Keratinocyte (primary cell): Measurements from ENCODE around the gene SLC6A1. TPM values are rescaled to one million over a fixed set of nuclear protein-coding genes. Genes with fewer than 3 reads are reported as not detected.

ENCODE experiments used
- DNase-seq: peaks from one replicate; pipeline ENCODE4 v3.0.0-alpha.2; 2011; ENCODE audit warnings: low read depth, missing footprints, low spot score
- FAIRE-seq: peaks from 2 replicates; lab custom pipeline; 2011; peaks lifted over from hg19 to GRCh38; lab: Jason Lieb, UNC
- H2AFZ ChIP-seq: 2 replicates; pipeline ENCODE4 v1.6.0; 2012; ENCODE audit warnings: low read length, control low read depth, inconsistent platforms; ENCODE audit not compliant: control insufficient read depth
- H3K27ac ChIP-seq: 2 replicates; pipeline ENCODE4 v1.5.1; 2011; ENCODE audit warnings: low read length; ENCODE audit not compliant: control insufficient read depth, insufficient read depth
- H3K27me3 ChIP-seq: 3 replicates; pipeline ENCODE4 v1.6.0; 2011; ENCODE audit warnings: low read length; ENCODE audit not compliant: control insufficient read depth, insufficient read depth; ENCODE audit errors: extremely low read depth
- H3K36me3 ChIP-seq, 2 experiments: 2 replicates in 1 of 2; 3 replicates in 1 of 2; pipeline ENCODE4 v1.5.1; 2011; ENCODE audit warnings: low read length in 2 of 2, mild to moderate bottlenecking in 1 of 2; ENCODE audit not compliant: control insufficient read depth in 2 of 2, insufficient read depth in 2 of 2; ENCODE audit errors: extremely low read depth in 1 of 2
- H3K4me1 ChIP-seq: 3 replicates; pipeline ENCODE4 v1.5.1; 2011; ENCODE audit warnings: low read length; ENCODE audit not compliant: control insufficient read depth, insufficient read depth; ENCODE audit errors: extremely low read depth
- H3K4me2 ChIP-seq: 3 replicates; pipeline ENCODE4 v1.6.0; 2011; ENCODE audit warnings: low read depth, low read length; ENCODE audit not compliant: control insufficient read depth, insufficient read depth; ENCODE audit errors: extremely low read depth
- H3K4me3 ChIP-seq, 3 experiments: fragments of 200-600 bp in 1 of 3; sonication (generic) in 1 of 3; 2 replicates in 2 of 3; 3 replicates in 1 of 3; pipeline ENCODE4 v1.5.1; 2011 to 2016; ENCODE audit warnings: low read length in 3 of 3, mild to moderate bottlenecking in 3 of 3, control low read depth in 2 of 3, inconsistent platforms in 1 of 3, low read depth in 1 of 3, mixed read lengths in 1 of 3, mixed run types in 1 of 3, moderate library complexity in 1 of 3; ENCODE audit not compliant: control insufficient read depth in 2 of 3, insufficient read depth in 2 of 3; ENCODE audit errors: extremely low read depth in 1 of 3
- H3K79me2 ChIP-seq: 2 replicates; pipeline ENCODE4 v1.6.0; 2012; ENCODE audit warnings: low read length; ENCODE audit not compliant: control insufficient read depth, insufficient read depth
- H3K9ac ChIP-seq: 3 replicates; pipeline ENCODE4 v1.6.0; 2011; ENCODE audit warnings: low read length; ENCODE audit not compliant: control insufficient read depth, insufficient read depth; ENCODE audit errors: extremely low read depth
- H3K9me1 ChIP-seq: 3 replicates; pipeline ENCODE4 v1.6.0; 2011; ENCODE audit warnings: low read length; ENCODE audit not compliant: control insufficient read depth, insufficient read depth; ENCODE audit errors: extremely low read depth
- H3K9me3 ChIP-seq: 2 replicates; pipeline ENCODE4 v1.5.1; 2012; ENCODE audit warnings: low read depth, low read length; ENCODE audit not compliant: control insufficient read depth
- H4K20me1 ChIP-seq: 3 replicates; pipeline ENCODE4 v1.6.0; 2011; ENCODE audit warnings: low read length; ENCODE audit not compliant: control insufficient read depth, insufficient read depth; ENCODE audit errors: extremely low read depth
- CTCF ChIP-seq, 3 experiments: IDR thresholded peaks in 1 of 3; conservative IDR thresholded peaks in 1 of 3; optimal IDR thresholded peaks in 1 of 3; 2 replicates in 2 of 3; 3 replicates in 1 of 3; pipeline versions ENCODE3 to v1.5.1; 2011; ENCODE audit warnings: low read length in 3 of 3, mild to moderate bottlenecking in 3 of 3, moderate library complexity in 2 of 3, control low read depth in 1 of 3, inconsistent platforms in 1 of 3; ENCODE audit not compliant: insufficient read depth in 2 of 3; ENCODE audit errors: extremely low read depth in 1 of 3
- EZH2 ChIP-seq: IDR thresholded peaks from one replicate; pipeline ENCODE4 v1.6.1; 2012; ENCODE audit warnings: inconsistent platforms, mild to moderate bottlenecking, low read length, moderate library complexity
- dilution Hi-C: fragments of 300-500 bp; cut with MboI; formaldehyde crosslinking; loops from one replicate; pipeline ENCODE4 v1.7.0; 2020; ENCODE audit warnings: low sequenced_read_pairs; ENCODE audit not compliant: extremely low pct_ligation_motif_present
- polyA plus RNA-seq, 5 experiments: library from polyadenylated mRNA; depleted of rRNA in 3 of 5; stranded (reverse) in 3 of 5; stranded (forward) in 1 of 5; unstranded in 1 of 5; fragments of >200 nt; gene quantifications; 1 replicate in 1 of 5; 2 replicates in 3 of 5; 3 replicates in 1 of 5; pipeline versions ENCODE4 v1.2.1 to v1.2.3, GENCODE V29; 2011 to 2012; ENCODE audit warnings: missing spikeins in 2 of 5, low read depth in 1 of 5, low replicate concordance in 1 of 5

SLC6A1 gene
- polyA plus RNA-seq, 1 donor (not counting 4 experiments of a cell fraction or from before 2014, with no cell fraction given), result not detected

- no peaks in the 10 kb centered on the region for H3K36me3 ChIP-seq
- no peak for TF ChIP-seq EZH2
- TF ChIP-seq CTCF (optimal IDR thresholded peaks at IDR 0.05 in 1 of 3, IDR thresholded peaks at IDR 0.05 in 1 of 3, conservative IDR thresholded peaks at IDR 0.05 in 1 of 3; ENCODE audit: extremely low read depth in 1 of 3, insufficient read depth in 2 of 3, low read length in 3 of 3), result no peak
- H3K79me2 ChIP-seq, result no peaks in the 10 kb centered on the region
- dilution Hi-C loops, result no loop called here
- H3K27ac ChIP-seq, result no peak overlapping the region
- H2AFZ ChIP-seq, result no peak overlapping the region
- H4K20me1 ChIP-seq, result no peaks in the 10 kb centered on the region
- no peaks in the 10 kb centered on the region for H3K9me3 ChIP-seq
- no peaks in the 10 kb centered on the region for H3K4me1 ChIP-seq
- H3K4me2 ChIP-seq, result no peak overlapping the region
- peaks cover 38% of the 10 kb centered on the region for H3K27me3 ChIP-seq
- no peak overlapping the region for H3K4me3 ChIP-seq
- no peak overlapping the region for H3K9ac ChIP-seq
- no peak for FAIRE-seq
- H3K9me1 ChIP-seq, result no peaks in the 10 kb centered on the region
- no peak for DNase-seq
Measured at GRCh38 chr3:11024181-11024580, 31.6 kb downstream of the SLC6A1 start.

- Histone ChIP-seq H3K27ac (no peak overlapping the region), H3K4me2 (no peak overlapping the region), H3K27me3 (peaks cover 15% of the 10 kb centered on the region), H3K9me1 (no peaks in the 10 kb centered on the region), H3K4me1 (no peaks in the 10 kb centered on the region), H3K36me3 (no peaks in the 10 kb centered on the region), H2AFZ (no peak overlapping the region), H3K4me3 (no peak overlapping the region), H3K9ac (no peak overlapping the region), H3K79me2 (no peaks in the 10 kb centered on the region), H3K9me3 (no peaks in the 10 kb centered on the region), H4K20me1 (no peaks in the 10 kb centered on the region)
- TF ChIP-seq EZH2 (no peak), CTCF (optimal IDR thresholded peaks at IDR 0.05 in 1 of 3, IDR thresholded peaks at IDR 0.05 in 1 of 3, conservative IDR thresholded peaks at IDR 0.05 in 1 of 3; ENCODE audit: extremely low read depth in 1 of 3, insufficient read depth in 2 of 3, low read length in 3 of 3) (no peak)
- DNase-seq, result no peak
- no peak for FAIRE-seq
- dilution Hi-C loops, result loop anchor here (10.0 kb wide), 1 partner anchor 75 kb away; no protein-coding TSS in a partner anchor
Measured at GRCh38 chr3:11029948-11030347, 37.4 kb downstream of the SLC6A1 start.
